Measurements from ENCODE around the gene ANTXR2. TPM values are rescaled to one million over a fixed set of nuclear protein-coding genes. Genes with fewer than 3 reads are reported as not detected.
A peak's percentile ranks its signal among the peaks of the same experiment; 100 is the strongest.

ANTXR2 gene
- total RNA-seq, 6 experiments from 2014 or later = 24.5 to 86.0 (median 33.7) TPM

DNA sequence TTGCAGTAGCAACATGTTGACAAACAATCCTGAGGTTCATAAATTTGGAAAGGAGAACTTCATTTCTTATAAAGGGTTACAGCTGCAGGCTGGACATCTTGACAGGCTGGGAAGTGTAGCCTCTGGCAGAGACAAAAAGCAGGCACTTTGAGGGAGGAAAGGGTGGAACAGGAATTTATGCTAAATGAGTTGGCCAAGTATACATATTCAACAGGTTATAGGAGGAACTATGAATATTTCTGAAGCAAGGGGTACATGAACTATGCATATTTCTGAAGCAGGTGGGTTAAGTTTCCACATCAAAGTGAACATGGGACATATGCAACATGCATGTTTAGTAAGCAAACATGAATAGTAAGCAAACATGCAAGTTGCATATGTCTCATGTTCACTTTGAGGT lies 1.6 kb upstream of the ANTXR2 start:
- DNase-seq (no peak), ATAC-seq (no peak)
- intact Hi-C loops (cut with DNase I) = no loop called here
- Histone ChIP-seq H3K36me3 (no peaks in the 10 kb centered on the region), H3K27me3 (no peaks in the 10 kb centered on the region), H3K27ac (no peak overlapping the region), H3K4me3 (no peak overlapping the region), H3K4me1 (peaks cover 0 to 30% (median 5%) of the 10 kb centered on the region in 4 donors), H3K9me3 (no peaks in the 10 kb centered on the region)
- TF ChIP-seq POLR2A (IDR thresholded peaks at IDR 0.05) = no peak
- TF ChIP-seq, protein P1, sequence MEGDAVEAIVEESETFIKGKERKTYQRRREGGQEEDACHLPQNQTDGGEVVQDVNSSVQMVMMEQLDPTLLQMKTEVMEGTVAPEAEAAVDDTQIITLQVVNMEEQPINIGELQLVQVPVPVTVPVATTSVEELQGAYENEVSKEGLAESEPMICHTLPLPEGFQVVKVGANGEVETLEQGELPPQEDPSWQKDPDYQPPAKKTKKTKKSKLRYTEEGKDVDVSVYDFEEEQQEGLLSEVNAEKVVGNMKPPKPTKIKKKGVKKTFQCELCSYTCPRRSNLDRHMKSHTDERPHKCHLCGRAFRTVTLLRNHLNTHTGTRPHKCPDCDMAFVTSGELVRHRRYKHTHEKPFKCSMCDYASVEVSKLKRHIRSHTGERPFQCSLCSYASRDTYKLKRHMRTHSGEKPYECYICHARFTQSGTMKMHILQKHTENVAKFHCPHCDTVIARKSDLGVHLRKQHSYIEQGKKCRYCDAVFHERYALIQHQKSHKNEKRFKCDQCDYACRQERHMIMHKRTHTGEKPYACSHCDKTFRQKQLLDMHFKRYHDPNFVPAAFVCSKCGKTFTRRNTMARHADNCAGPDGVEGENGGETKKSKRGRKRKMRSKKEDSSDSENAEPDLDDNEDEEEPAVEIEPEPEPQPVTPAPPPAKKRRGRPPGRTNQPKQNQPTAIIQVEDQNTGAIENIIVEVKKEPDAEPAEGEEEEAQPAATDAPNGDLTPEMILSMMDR (IDR thresholded peaks at IDR 0.05) = no peak

DNA sequence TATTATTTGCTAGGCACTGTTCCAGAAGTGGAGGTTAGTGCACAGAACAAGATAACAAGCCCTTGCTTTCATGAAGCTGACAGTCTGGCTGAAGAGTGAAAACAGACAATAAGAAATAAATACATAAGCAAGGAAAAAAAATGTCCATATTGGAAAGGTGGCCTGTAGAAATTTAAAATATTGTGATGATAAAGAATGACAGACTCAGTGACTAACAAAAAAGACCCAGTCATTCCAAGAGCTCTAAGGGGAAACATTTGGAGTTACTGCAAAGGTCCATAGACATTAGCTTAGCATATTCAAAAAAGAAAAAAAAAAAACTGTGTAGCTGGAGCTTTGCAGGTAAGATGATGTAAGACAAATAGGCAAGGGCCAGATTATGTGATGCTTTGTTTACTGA lies 1.0 kb upstream of the ANTXR2 start:
- H3K4me3 ChIP-seq = no peak overlapping the region
- no peaks in the 10 kb centered on the region for H3K36me3 ChIP-seq
- H3K4me1 ChIP-seq = peaks cover 0 to 36% (median 8%) of the 10 kb centered on the region in 4 donors
- H3K27ac ChIP-seq = no peak overlapping the region
- no peak for DNase-seq
- TF ChIP-seq, protein P1 (IDR thresholded peaks at IDR 0.05) = no peak
- TF ChIP-seq POLR2A (IDR thresholded peaks at IDR 0.05) = no peak
- intact Hi-C loops (cut with DNase I) = no loop called here
- no peak for ATAC-seq
- no peaks in the 10 kb centered on the region for H3K27me3 ChIP-seq
- no peaks in the 10 kb centered on the region for H3K9me3 ChIP-seq

DNA sequence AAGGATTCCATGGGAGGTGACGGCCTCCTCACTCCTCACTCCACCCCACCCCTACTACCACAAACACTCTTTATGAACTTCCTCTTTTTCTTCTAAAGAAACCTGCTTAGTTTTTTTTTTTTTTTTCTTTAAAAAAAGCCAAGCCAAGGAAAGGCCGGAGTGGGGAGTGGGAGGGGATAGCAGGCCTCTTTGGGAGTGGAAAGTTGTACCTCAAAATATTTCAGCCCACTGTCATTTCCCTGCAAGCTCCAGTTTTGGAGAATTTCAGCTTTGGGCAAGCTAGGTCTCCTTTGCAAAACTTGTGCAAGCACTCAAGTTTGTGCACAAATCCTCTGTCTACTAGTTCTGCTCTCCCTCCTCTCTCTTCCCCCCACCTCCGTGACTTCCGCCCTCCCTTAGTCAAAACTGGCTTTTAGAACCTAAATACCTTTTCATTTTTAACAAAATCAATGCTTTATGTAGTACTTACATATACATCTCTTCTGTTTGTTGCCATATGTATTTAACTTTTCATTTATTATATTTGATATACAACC lies 512 bp upstream of the ANTXR2 start:
- no peaks in the 10 kb centered on the region for H3K36me3 ChIP-seq
- H3K27ac ChIP-seq = peak overlapping the region; percentile 17 to 93 (median 93)
- TF ChIP-seq, protein P1 (IDR thresholded peaks at IDR 0.05) = no peak
- 29% methylated on average over 4 of the region's 4 CpGs for WGBS (ENCODE audit: insufficient coverage, low coverage, low lambda C conversion rate, missing lambda C conversion rate)
- H3K27me3 ChIP-seq = no peaks in the 10 kb centered on the region
- H3K4me1 ChIP-seq = peaks cover 0 to 37% (median 9%) of the 10 kb centered on the region in 4 donors
- H3K9me3 ChIP-seq = no peaks in the 10 kb centered on the region
- peak overlapping the region in 2 of 3 donors; percentile 82 to 94 for H3K4me3 ChIP-seq
- ATAC-seq = no peak
- DNase-seq = no peak
- intact Hi-C loops (cut with DNase I) = no loop called here

DNA sequence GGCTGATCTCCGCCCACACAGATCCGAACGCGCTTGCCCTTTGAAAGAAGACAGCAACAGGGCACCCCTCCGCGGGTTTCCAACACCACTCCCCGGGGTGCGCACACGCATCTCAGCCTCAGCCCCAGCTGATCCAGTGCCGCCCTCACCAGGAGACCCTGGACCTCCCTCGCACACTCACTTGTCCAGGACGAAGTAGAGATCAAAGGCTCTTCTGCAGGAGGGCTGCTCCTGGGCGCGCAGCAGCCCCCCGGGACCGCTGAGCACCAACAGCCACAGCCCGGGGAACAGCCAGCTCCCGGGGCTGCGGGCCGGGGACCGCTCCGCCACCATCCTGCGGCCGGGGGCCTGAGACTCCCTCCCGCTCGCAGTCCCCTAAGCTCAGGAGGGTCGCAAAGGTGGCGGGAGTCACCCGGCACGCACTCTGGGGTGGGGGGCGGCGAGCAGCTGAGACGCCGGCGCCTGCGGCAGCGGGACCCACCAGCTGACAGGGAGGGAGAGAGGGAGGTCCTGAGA lies 743 bp downstream of the ANTXR2 start:
- H3K36me3 ChIP-seq = peaks cover 0 to 10% (median 0%) of the 10 kb centered on the region in 4 donors
- peak overlapping the region; percentile 82 to 94 (median 93) for H3K4me3 ChIP-seq
- H3K4me1 ChIP-seq = peaks cover 0 to 37% (median 9%) of the 10 kb centered on the region in 4 donors
- 0% methylated on average over 7 of the region's 37 CpGs for WGBS (ENCODE audit: insufficient coverage, low coverage, low lambda C conversion rate, missing lambda C conversion rate)
- intact Hi-C loops (cut with DNase I) = no loop called here
- H3K27me3 ChIP-seq = no peaks in the 10 kb centered on the region
- TF ChIP-seq, protein P1 (IDR thresholded peaks at IDR 0.05) = no peak
- TF ChIP-seq POLR2A (IDR thresholded peaks at IDR 0.05) = no peak
- H3K27ac ChIP-seq = peak overlapping the region; percentile 93 to 94 (median 93)
- DNase-seq (peak; percentile 56 to 80 (median 70)), ATAC-seq (peak; percentile 29 to 55 (median 48))
- no peaks in the 10 kb centered on the region for H3K9me3 ChIP-seq

Measured in right lobe of liver (tissue), 6 donors.